ENCODE measurements around the gene ZBTB7C. TPM values are rescaled to one million over a fixed set of nuclear protein-coding genes. Genes with fewer than 3 reads are reported as not detected.

The ZBTB7C gene
- total RNA-seq, 1 donor from 2014 or later = 0.57 TPM

GRCh38 chr18:48027401-48027963 lies 381.7 kb downstream of the ZBTB7C start:
- Mint-ChIP-seq H3K36me3 (ENCODE audit: insufficient read depth) (no peaks in the 10 kb centered on the region), H3K4me3 (ENCODE audit: low read depth) (no peak overlapping the region), H3K9me3 (ENCODE audit: low read depth) (no peaks in the 10 kb centered on the region), H3K4me1 (ENCODE audit: low read depth) (no peaks in the 10 kb centered on the region), H3K27ac (no peak overlapping the region), H3K27me3 (peaks cover 24% of the 10 kb centered on the region)
- TF ChIP-seq CTCF (IDR thresholded peaks at IDR 0.05; ENCODE audit: unreplicated experiment) = no peak
- DNase-seq (ENCODE audit: low spot score, unreplicated experiment) = no peak

GRCh38 chr18:48026216-48026615 lies 383.0 kb downstream of the ZBTB7C start:
- no peak for DNase-seq (ENCODE audit: low spot score, unreplicated experiment)
- Mint-ChIP-seq H3K27ac (no peak overlapping the region), H3K27me3 (peaks cover 29% of the 10 kb centered on the region), H3K36me3 (ENCODE audit: insufficient read depth) (no peaks in the 10 kb centered on the region), H3K4me1 (ENCODE audit: low read depth) (no peaks in the 10 kb centered on the region), H3K4me3 (ENCODE audit: low read depth) (no peak overlapping the region), H3K9me3 (ENCODE audit: low read depth) (no peaks in the 10 kb centered on the region)
- TF ChIP-seq CTCF (IDR thresholded peaks at IDR 0.05; ENCODE audit: unreplicated experiment) = no peak

GRCh38 chr18:48024881-48025660 lies 384.1 kb downstream of the ZBTB7C start:
- Mint-ChIP-seq H3K27ac (no peak overlapping the region), H3K27me3 (peaks cover 32% of the 10 kb centered on the region), H3K4me1 (ENCODE audit: low read depth) (no peaks in the 10 kb centered on the region), H3K36me3 (ENCODE audit: insufficient read depth) (no peaks in the 10 kb centered on the region), H3K4me3 (ENCODE audit: low read depth) (no peak overlapping the region), H3K9me3 (ENCODE audit: low read depth) (no peaks in the 10 kb centered on the region)
- no peak for DNase-seq (ENCODE audit: low spot score, unreplicated experiment)
- TF ChIP-seq CTCF (IDR thresholded peaks at IDR 0.05; ENCODE audit: unreplicated experiment) = no peak

- no peak for TF ChIP-seq CTCF (IDR thresholded peaks at IDR 0.05; ENCODE audit: unreplicated experiment)
- H3K27me3 Mint-ChIP-seq = peaks cover 38% of the 10 kb centered on the region
- no peaks in the 10 kb centered on the region for H3K9me3 Mint-ChIP-seq (ENCODE audit: low read depth)
- no peak for DNase-seq (ENCODE audit: low spot score, unreplicated experiment)
- no peak overlapping the region for H3K4me3 Mint-ChIP-seq (ENCODE audit: low read depth)
- no peak overlapping the region for H3K27ac Mint-ChIP-seq
- H3K36me3 Mint-ChIP-seq (ENCODE audit: insufficient read depth) = no peaks in the 10 kb centered on the region
- no peaks in the 10 kb centered on the region for H3K4me1 Mint-ChIP-seq (ENCODE audit: low read depth)
Measured at GRCh38 chr18:48024009-48024512, 385.1 kb downstream of the ZBTB7C start.

GRCh38 chr18:48023334-48024008 lies 385.7 kb downstream of the ZBTB7C start:
- TF ChIP-seq CTCF (IDR thresholded peaks at IDR 0.05; ENCODE audit: unreplicated experiment) = peak; percentile 50
- Mint-ChIP-seq H3K9me3 (ENCODE audit: low read depth) (no peaks in the 10 kb centered on the region), H3K4me1 (ENCODE audit: low read depth) (no peaks in the 10 kb centered on the region), H3K36me3 (ENCODE audit: insufficient read depth) (no peaks in the 10 kb centered on the region), H3K4me3 (ENCODE audit: low read depth) (no peak overlapping the region), H3K27ac (no peak overlapping the region), H3K27me3 (peaks cover 38% of the 10 kb centered on the region)
- DNase-seq (ENCODE audit: low spot score, unreplicated experiment) = no peak

Measured in progenitor cell of endocrine pancreas (in vitro differentiated cells).